KG1 (cell line): ENCODE measurements around the gene TIMM13.

Experiments
- DNase-seq: peaks from one replicate; lab custom pipeline; 2025; lab: John Stamatoyannopoulos, UW

Gene TIMM13

GRCh38 chr19:2381148-2381820 lies 46.1 kb downstream of the TIMM13 start:
- DNase-seq: no peak

GRCh38 chr19:2380567-2380966 lies 46.8 kb downstream of the TIMM13 start:
- no peak for DNase-seq

GRCh38 chr19:2376784-2377519 lies 50.4 kb downstream of the TIMM13 start:
- DNase-seq: no peak
